IPS-11a (cell line): ENCODE measurements around the gene NLN.
"Not testable (repeated sequence)": the region's sequence is repeated elsewhere in the genome, so short reads cannot be mapped to it uniquely, and the experiment has no call there.

Source experiments
- H3K4me3 ChIP-seq: one replicate; pipeline ENCODE4 v1.5.1; 2013; ENCODE audit warnings: low read depth, low read length, control low read depth

NLN gene

GRCh38 chr5:65721720-65722574 lies at the start of gene NLN, which contains the start of gene SGTB:
Gene NLN (plus strand): TSS chr5:65722205. CDS start chr5:65722374, 169 bp downstream.
Gene SGTB (minus strand): TSS chr5:65722109. CDS start chr5:65720807, 1,302 bp downstream.
- peak within 1 kb of the TSS; percentile 89 for H3K4me3 ChIP-seq

- no peak overlapping the region for H3K4me3 ChIP-seq
Observed at GRCh38 chr5:65672796-65673195, 49.2 kb upstream of the NLN start.

DNA sequence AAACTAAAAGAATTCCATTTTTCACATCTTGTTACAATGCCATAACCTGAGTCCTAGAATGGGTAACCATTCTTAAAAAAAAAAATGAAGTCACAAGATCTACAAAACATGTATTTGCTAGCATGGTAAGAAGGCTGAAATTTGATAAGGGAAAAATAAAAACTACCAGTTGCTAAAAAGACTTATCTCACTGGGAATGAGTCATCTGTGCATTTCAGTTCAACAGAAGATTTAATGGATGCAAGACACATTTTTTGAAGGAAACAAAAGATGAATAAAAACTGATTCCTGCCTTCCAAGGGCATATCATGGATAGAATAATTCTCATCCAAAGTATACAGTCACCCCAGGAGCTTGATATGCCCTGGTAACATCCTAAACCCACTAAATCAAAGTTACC lies 47.3 kb upstream of the NLN start:
- H3K4me3 ChIP-seq = no peak overlapping the region

DNA sequence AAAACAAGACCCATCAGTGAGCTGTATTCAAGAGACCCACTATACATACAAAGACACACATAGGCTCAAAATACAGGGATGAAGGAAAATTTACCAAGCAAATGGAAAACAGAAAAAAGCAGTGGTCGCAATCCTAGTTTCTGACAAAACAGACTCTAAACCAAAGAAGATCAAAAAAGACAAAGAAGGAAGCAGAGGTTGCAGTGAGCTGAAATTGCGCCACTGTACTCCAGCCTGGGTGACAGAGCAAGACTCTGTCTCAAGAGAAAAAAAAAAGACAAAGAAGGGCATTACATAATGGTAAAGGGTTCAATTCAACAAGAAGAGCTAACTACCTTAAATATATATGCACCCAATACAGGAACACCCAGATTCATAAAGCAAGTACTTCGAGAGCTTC lies 45.9 kb upstream of the NLN start:
- not testable (repeated sequence) for H3K4me3 ChIP-seq

DNA sequence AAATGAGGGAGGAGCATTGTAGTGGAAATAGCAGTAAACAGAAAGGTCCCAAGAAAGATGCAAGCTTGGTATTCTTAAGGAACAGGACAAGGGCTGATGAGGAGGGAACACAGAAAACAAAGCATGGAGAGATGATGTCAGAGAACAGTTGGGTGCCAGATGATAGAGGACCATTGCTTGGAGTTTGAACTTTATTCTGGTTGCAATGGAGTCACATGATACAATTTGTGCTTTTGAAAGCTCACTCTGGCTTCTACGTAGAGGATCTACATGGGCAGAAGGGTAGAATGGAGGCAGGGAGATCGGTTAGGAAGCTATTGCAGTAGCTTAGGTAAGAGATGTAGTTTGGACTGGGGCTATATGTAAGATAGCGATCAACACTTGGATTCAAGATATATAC lies 39.9 kb upstream of the NLN start:
- H3K4me3 ChIP-seq = no peak overlapping the region

DNA sequence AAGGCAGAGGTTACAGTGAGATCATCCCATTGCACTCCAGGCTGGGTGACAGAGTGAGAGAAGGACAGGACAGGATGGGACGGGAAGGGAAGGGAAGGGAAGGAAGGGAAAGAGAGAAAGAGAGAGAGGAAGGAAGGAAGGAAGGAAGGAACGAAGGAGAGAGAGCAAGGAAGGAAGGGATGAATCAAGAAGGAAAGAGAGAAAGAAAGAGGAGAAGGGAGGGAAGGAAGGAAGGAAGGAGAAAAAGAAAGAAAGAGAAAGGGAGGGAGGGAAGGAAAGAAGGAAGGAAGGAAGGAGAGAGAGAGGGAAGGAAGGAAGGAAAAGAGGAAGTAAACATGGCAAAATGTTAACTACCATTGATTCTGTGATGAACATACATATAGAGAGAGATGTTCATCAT lies 28.9 kb upstream of the NLN start:
- no peak overlapping the region for H3K4me3 ChIP-seq

GRCh38 chr5:65695162-65695755 lies 26.7 kb upstream of the NLN start:
- H3K4me3 ChIP-seq = no peak overlapping the region

GRCh38 chr5:65695896-65696295 lies 26.1 kb upstream of the NLN start:
- H3K4me3 ChIP-seq = no peak overlapping the region

GRCh38 chr5:65696892-65697291 lies 25.1 kb upstream of the NLN start:
- no peak overlapping the region for H3K4me3 ChIP-seq

GRCh38 chr5:65699338-65699737 lies 22.7 kb upstream of the NLN start:
- no peak overlapping the region for H3K4me3 ChIP-seq

DNA sequence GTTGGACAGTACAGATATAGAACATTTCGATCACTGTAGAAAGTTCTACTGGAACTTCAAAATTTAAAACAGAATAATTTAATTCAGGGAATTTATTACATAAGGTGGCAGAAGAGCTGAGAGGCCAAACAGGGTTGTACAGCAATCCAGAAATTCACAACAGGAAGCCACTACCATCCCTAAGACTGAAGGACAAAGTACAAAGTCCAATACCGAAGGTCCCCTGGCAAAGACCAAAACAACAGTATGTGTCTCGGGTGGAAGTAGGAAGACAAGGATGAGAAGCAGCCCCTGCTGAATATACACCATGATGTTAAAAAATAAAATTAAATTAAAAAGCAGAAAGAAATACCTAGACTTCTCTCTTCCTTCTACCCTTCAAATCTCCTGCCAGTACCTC lies 20.0 kb upstream of the NLN start:
- no peak overlapping the region for H3K4me3 ChIP-seq

- no peak overlapping the region for H3K4me3 ChIP-seq
Observed at GRCh38 chr5:65704621-65705239, 17.3 kb upstream of the NLN start.

DNA sequence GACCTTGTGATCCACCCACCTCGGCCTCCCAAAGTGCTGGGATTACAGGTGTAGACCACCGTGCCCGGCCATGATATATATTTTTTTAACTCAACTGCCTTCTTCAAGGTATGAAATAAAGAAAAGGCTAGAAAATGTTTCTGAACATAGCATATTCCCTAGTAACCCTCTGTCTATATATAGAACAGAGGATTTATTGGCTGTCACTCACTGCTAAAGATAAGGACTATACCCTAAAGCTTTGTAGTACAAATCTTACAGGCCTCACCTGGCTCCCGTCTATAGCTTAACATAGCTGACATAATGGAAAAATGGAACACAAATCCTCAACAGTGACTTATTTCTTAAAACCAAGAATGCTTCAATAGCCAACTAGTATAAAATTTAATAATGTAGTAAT lies 14.3 kb upstream of the NLN start:
- H3K4me3 ChIP-seq = no peak overlapping the region

GRCh38 chr5:65708145-65708544 lies 13.9 kb upstream of the NLN start:
- H3K4me3 ChIP-seq = no peak overlapping the region

DNA sequence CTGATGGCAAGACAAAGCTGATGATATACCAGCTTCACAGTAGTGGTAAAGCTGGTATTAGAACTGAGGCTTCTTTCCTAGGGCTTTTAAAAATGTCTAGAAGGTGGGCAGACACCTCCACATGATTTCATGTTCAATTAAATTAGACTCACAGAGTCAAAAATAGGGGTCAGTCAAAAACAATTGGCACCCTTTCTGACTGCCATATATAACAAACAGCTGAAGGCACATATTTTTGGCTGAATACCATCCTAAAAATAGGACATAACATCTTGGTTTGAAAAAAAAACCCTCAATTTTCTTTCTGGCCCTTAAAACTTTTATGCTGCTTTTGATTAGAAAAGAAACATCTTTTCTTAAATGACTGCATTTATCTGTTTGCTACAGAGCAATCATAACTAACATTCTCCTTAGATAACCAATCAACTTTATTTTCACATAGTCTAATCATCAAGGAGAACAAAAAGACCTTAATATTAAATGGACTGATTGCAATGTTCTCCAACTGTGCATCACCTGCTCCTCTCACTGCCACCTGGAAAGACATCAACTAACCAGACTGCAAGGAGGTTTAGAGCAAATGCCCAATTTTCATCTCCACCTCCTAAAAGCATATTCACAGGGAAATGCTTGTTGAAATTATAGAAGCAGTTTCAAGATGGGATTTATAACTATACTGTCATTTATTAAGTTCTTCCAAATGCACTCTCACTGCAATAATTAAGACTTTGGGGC lies 3.3 kb upstream of the NLN start:
- H3K4me3 ChIP-seq = no peak overlapping the region

- H3K4me3 ChIP-seq = peak overlapping the region; percentile 89
Observed at GRCh38 chr5:65721050-65721719, 820 bp upstream of the NLN start.

- peak overlapping the region; percentile 89 for H3K4me3 ChIP-seq
Observed at GRCh38 chr5:65722575-65723403, 784 bp downstream of the NLN start.

DNA sequence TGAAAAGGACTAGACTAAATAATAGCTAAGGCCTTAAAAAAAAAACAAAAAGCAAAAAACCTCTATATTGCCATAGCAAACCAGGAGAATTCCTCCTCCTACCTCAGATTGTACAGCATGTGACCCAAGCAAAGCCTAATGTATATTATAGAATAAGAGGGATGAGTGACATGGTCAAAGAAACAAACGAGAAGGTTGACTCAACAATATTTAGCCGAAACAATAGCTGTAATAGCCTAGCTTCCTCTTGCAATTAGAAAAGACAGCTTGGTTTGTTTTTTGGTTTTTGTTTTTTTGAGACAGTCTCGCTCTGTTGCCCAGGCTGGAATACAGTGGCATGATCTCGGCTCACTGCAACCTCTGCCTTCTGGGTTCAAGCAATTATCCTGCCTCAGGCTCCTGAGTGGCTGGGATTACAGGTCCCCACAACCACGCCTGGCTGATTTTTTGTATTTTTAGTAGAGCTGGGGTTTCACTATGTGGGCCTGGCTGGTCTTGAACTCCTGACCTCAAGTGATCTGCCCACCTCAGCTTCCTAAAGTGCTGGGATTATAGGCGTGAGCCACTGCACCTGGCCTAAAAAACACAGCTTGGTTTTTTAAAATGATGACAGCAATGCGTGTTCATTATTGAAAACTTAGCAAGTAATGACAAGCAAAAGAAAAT lies 5.6 kb downstream of the NLN start:
- no peak overlapping the region for H3K4me3 ChIP-seq

- no peak overlapping the region for H3K4me3 ChIP-seq
Observed at GRCh38 chr5:65728218-65728617, 6.2 kb downstream of the NLN start.
